HEK293 (cell line): Measurements from ENCODE around the gene RHOB.

Experiments used
- FEZF1 ChIP-seq: fragments of 450-650 bp; formaldehyde crosslinking; IDR thresholded peaks from 2 replicates; pipeline ENCODE4 v1.5.1; 2016; ENCODE audit warnings: missing biosample characterization, missing genetic modification characterization
- GLIS1 ChIP-seq: fragments of 450-650 bp; formaldehyde crosslinking; IDR thresholded peaks from 2 replicates; pipeline ENCODE4 v1.5.1; 2016; ENCODE audit warnings: missing biosample characterization, missing genetic modification characterization
- GLIS2 ChIP-seq: fragments of 450-650 bp; formaldehyde crosslinking; IDR thresholded peaks from 2 replicates; pipeline ENCODE4 v1.5.1; 2016; ENCODE audit warnings: missing biosample characterization, missing genetic modification characterization
- HIC1 ChIP-seq: fragments of 450-650 bp; formaldehyde crosslinking; IDR thresholded peaks from 2 replicates; pipeline ENCODE4 v1.5.1; 2016; ENCODE audit warnings: missing biosample characterization, missing genetic modification characterization
- KLF1 ChIP-seq: fragments of 450-650 bp; formaldehyde crosslinking; IDR thresholded peaks from 2 replicates; pipeline ENCODE4 v1.5.1; 2016; ENCODE audit warnings: missing biosample characterization, missing genetic modification characterization
- PRDM10 ChIP-seq: fragments of 450-650 bp; formaldehyde crosslinking; IDR thresholded peaks from 2 replicates; pipeline ENCODE4 v1.5.1; 2016; ENCODE audit warnings: missing biosample characterization, missing genetic modification characterization
- SALL2 ChIP-seq: fragments of 450-650 bp; formaldehyde crosslinking; IDR thresholded peaks from 2 replicates; pipeline ENCODE4 v1.5.0; 2017; ENCODE audit warnings: missing biosample characterization, mild to moderate bottlenecking, missing genetic modification characterization, borderline replicate concordance
- ZBTB17 ChIP-seq: fragments of 450-650 bp; formaldehyde crosslinking; IDR thresholded peaks from 2 replicates; pipeline ENCODE4 v1.5.1; 2016; ENCODE audit warnings: missing biosample characterization, missing genetic modification characterization
- ZBTB20 ChIP-seq: fragments of 450-650 bp; formaldehyde crosslinking; IDR thresholded peaks from 2 replicates; pipeline ENCODE4 v1.5.1; 2016; ENCODE audit warnings: missing biosample characterization, missing genetic modification characterization
- ZEB2 ChIP-seq: fragments of 450-650 bp; formaldehyde crosslinking; IDR thresholded peaks from 2 replicates; pipeline ENCODE4 v1.5.1; 2016; ENCODE audit warnings: missing biosample characterization, missing genetic modification characterization
- ZFHX2 ChIP-seq: fragments of 450-650 bp; formaldehyde crosslinking; conservative IDR thresholded peaks from 2 replicates; pipeline ENCODE4 v1.5.1; 2016; ENCODE audit warnings: missing biosample characterization, missing genetic modification characterization
- ZIC2 ChIP-seq: fragments of 450-650 bp; formaldehyde crosslinking; IDR thresholded peaks from 2 replicates; pipeline ENCODE4 v1.5.1; 2016; ENCODE audit warnings: missing biosample characterization, missing genetic modification characterization
- ZNF10 ChIP-seq: fragments of 450-650 bp; formaldehyde crosslinking; IDR thresholded peaks from 2 replicates; pipeline ENCODE4 v1.5.1; 2017; ENCODE audit warnings: missing biosample characterization, missing genetic modification characterization
- ZNF335 ChIP-seq: fragments of 450-650 bp; formaldehyde crosslinking; conservative IDR thresholded peaks from 2 replicates; pipeline ENCODE4 v1.5.1; 2016; ENCODE audit warnings: missing biosample characterization, missing genetic modification characterization
- ZNF394 ChIP-seq: fragments of 450-650 bp; formaldehyde crosslinking; IDR thresholded peaks from 2 replicates; pipeline ENCODE4 v1.5.1; 2016; ENCODE audit warnings: missing biosample characterization, missing genetic modification characterization, mild to moderate bottlenecking, moderate library complexity, borderline replicate concordance
- ZNF501 ChIP-seq: fragments of 450-650 bp; formaldehyde crosslinking; IDR thresholded peaks from 2 replicates; pipeline ENCODE4 v1.5.1; 2016; ENCODE audit warnings: missing biosample characterization, missing genetic modification characterization
- ZNF561 ChIP-seq: fragments of 450-650 bp; IDR thresholded peaks from 2 replicates; pipeline ENCODE4 v1.5.1; 2018; ENCODE audit warnings: missing biosample characterization, missing genetic modification characterization, borderline replicate concordance
- ZNF645 ChIP-seq: fragments of 450-650 bp; formaldehyde crosslinking; IDR thresholded peaks from 2 replicates; pipeline ENCODE4; 2016; ENCODE audit warnings: missing biosample characterization, missing genetic modification characterization
- ZNF692 ChIP-seq: fragments of 450-650 bp; formaldehyde crosslinking; IDR thresholded peaks from 2 replicates; pipeline ENCODE4 v1.5.1; 2016; ENCODE audit warnings: missing biosample characterization, missing genetic modification characterization
- ZSCAN4 ChIP-seq: fragments of 450-650 bp; formaldehyde crosslinking; IDR thresholded peaks from 2 replicates; pipeline ENCODE4 v1.5.1; 2017; ENCODE audit warnings: missing biosample characterization, missing genetic modification characterization
- TF ChIP-seq, protein P1 (sequence below): fragments of 450-650 bp; formaldehyde crosslinking; IDR thresholded peaks from 2 replicates; pipeline ENCODE4 v1.5.1; 2016; ENCODE audit warnings: missing biosample characterization, missing genetic modification characterization
- TF ChIP-seq, protein P2 (sequence below): fragments of 450-650 bp; formaldehyde crosslinking; IDR thresholded peaks from 2 replicates; pipeline ENCODE4 v1.5.0; 2017; ENCODE audit warnings: missing biosample characterization, missing genetic modification characterization, borderline replicate concordance
- TF ChIP-seq, protein P3 (sequence below): fragments of 450-650 bp; formaldehyde crosslinking; IDR thresholded peaks from 2 replicates; pipeline ENCODE4 v1.5.1; 2016; ENCODE audit warnings: missing biosample characterization, missing genetic modification characterization

RHOB gene

DNA sequence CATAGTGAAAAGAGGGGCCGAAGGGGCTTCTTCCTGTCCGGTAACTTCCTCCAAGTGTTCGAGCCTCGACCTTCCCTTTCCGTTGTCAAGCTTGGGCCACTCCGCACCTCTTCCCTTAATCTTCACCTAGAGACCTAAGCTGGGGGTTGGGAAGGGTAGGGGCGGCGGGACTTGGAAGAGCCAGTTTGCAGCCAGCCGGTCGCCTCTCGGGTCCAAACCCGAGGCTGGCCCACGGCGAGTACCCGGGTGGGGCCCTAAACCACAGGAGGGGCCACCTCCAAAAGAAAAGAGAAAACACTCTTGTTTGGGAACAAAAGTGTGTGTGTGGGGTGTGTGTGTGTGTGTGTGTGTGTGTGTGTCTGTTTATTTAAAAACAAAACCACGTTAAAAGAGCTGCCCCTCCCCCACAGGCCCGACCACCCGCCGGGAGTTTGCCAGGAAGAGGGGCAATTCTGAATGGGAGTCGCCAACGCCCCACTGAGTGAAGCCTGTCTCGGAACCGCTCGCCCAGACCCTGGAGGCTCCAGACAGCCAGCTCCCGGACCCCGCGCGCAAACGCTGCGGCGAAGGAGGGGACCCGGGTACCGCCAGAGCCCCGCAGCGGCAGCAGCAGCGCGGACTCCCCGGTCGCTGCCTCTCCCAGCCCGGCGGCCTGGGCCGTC, 488 bp upstream of the RHOB start (continued):
- TF ChIP-seq HIC1 (peak; percentile 61; the same call in 1 of the 2 replicates), ZBTB17 (tag by site-specific recombination) (peak; percentile 23; the same call in 1 of the 2 replicates), ZNF394 (tag by site-specific recombination) (0 out of 2 replicates have a peak, but pooled peaks have one; percentile 16), PRDM10 (tag by site-specific recombination) (0 out of 2 replicates have a peak, but pooled peaks have one; percentile 12), ZSCAN4 (peak; percentile 86), ZNF561 (tag by site-specific recombination) (0 out of 2 replicates have a peak, but pooled peaks have one; percentile 31), ZBTB20 (tag by site-specific recombination) (peak; percentile 75; the same call in 1 of the 2 replicates), ZNF501 (tag by site-specific recombination) (0 out of 2 replicates have a peak, but pooled peaks have one; percentile 60), ZFHX2 (tag by site-specific recombination) (peak; percentile 7; the same call in 1 of the 2 replicates), ZNF645 (tag by site-specific recombination) (0 out of 2 replicates have a peak, but pooled peaks have one; percentile 43), ZNF335 (tag by site-specific recombination) (peak; percentile 76), GLIS1 (tag by site-specific recombination) (peak; percentile 45; the same call in 1 of the 2 replicates), ZIC2 (peak; percentile 67; the same call in 1 of the 2 replicates), SALL2 (tag by site-specific recombination) (no peak), FEZF1 (tag by site-specific recombination) (0 out of 2 replicates have a peak, but pooled peaks have one; percentile 5), KLF1 (tag by site-specific recombination) (0 out of 2 replicates have a peak, but pooled peaks have one; percentile 32), GLIS2 (peak; percentile 79), ZNF10 (tag by site-specific recombination) (no peak), ZEB2 (tag by site-specific recombination) (0 out of 2 replicates have a peak, but pooled peaks have one; percentile 42), ZNF692 (tag by site-specific recombination) (0 out of 2 replicates have a peak, but pooled peaks have one; percentile 15)
- TF ChIP-seq, protein P1, sequence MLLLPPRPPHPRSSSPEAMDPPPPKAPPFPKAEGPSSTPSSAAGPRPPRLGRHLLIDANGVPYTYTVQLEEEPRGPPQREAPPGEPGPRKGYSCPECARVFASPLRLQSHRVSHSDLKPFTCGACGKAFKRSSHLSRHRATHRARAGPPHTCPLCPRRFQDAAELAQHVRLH (tag by site-specific recombination) = no peak
- TF ChIP-seq, protein P2, sequence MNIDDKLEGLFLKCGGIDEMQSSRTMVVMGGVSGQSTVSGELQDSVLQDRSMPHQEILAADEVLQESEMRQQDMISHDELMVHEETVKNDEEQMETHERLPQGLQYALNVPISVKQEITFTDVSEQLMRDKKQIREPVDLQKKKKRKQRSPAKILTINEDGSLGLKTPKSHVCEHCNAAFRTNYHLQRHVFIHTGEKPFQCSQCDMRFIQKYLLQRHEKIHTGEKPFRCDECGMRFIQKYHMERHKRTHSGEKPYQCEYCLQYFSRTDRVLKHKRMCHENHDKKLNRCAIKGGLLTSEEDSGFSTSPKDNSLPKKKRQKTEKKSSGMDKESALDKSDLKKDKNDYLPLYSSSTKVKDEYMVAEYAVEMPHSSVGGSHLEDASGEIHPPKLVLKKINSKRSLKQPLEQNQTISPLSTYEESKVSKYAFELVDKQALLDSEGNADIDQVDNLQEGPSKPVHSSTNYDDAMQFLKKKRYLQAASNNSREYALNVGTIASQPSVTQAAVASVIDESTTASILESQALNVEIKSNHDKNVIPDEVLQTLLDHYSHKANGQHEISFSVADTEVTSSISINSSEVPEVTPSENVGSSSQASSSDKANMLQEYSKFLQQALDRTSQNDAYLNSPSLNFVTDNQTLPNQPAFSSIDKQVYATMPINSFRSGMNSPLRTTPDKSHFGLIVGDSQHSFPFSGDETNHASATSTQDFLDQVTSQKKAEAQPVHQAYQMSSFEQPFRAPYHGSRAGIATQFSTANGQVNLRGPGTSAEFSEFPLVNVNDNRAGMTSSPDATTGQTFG (tag by site-specific recombination) = no peak
- TF ChIP-seq, protein P3, sequence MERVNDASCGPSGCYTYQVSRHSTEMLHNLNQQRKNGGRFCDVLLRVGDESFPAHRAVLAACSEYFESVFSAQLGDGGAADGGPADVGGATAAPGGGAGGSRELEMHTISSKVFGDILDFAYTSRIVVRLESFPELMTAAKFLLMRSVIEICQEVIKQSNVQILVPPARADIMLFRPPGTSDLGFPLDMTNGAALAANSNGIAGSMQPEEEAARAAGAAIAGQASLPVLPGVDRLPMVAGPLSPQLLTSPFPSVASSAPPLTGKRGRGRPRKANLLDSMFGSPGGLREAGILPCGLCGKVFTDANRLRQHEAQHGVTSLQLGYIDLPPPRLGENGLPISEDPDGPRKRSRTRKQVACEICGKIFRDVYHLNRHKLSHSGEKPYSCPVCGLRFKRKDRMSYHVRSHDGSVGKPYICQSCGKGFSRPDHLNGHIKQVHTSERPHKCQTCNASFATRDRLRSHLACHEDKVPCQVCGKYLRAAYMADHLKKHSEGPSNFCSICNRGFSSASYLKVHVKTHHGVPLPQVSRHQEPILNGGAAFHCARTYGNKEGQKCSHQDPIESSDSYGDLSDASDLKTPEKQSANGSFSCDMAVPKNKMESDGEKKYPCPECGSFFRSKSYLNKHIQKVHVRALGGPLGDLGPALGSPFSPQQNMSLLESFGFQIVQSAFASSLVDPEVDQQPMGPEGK (tag by site-specific recombination) = peak; percentile 55; the same call in 1 of the 2 replicates
